Stimulated activated CD4-positive, alpha-beta T cell treated with anti-CD3 and anti-CD28 coated beads, Interleukin-1b, Interleukin-23, amount 100 ng/mL, for 1 hour (primary cell): ENCODE measurements around the gene ADGRA3.

ENCODE experiments used
- DNase-seq, 2 donors: peaks; one replicate each; pipeline ENCODE4 v3.0.0-alpha.2; 2020; ENCODE audit warnings: low read depth in 2 of 2

The ADGRA3 gene

GRCh38 chr4:22363787-22364186, 152.1 kb downstream of the ADGRA3 start:
- no peak for DNase-seq

- no peak for DNase-seq
These were observed 152.8 kb downstream of the ADGRA3 start for GRCh38 chr4:22363036-22363435.

- no peak for DNase-seq
These were observed 158.8 kb downstream of the ADGRA3 start for GRCh38 chr4:22356987-22357596.

GRCh38 chr4:22348410-22348809, 167.5 kb downstream of the ADGRA3 start:
- no peak for DNase-seq

GRCh38 chr4:22345678-22346077, 170.2 kb downstream of the ADGRA3 start:
- DNase-seq: no peak

GRCh38 chr4:22345055-22345454, 170.8 kb downstream of the ADGRA3 start:
- no peak for DNase-seq

- no peak for DNase-seq
These were observed 172.3 kb downstream of the ADGRA3 start for GRCh38 chr4:22343606-22344005.

GRCh38 chr4:22339491-22339890, 176.4 kb downstream of the ADGRA3 start:
- no peak for DNase-seq

- no peak for DNase-seq
These were observed 177.1 kb downstream of the ADGRA3 start for GRCh38 chr4:22338796-22339195.
